Mucosa of descending colon (tissue), 3 donors: ENCODE results near the gene RYR3. TPM values are rescaled to one million over a fixed set of nuclear protein-coding genes. Genes with fewer than 3 reads are reported as not detected.

Experiments used
- ATAC-seq: fragments of 200-7000 bp; cut with Tn5 transposase; one replicate; pipeline ENCODE4 v1.9.1; 2020; ENCODE audit warnings: mild to moderate bottlenecking, moderate library complexity
- DNase-seq, 3 donors: peaks; one replicate each; pipeline ENCODE4 v3.0.0-alpha.2; 2020
- H3K36me3 ChIP-seq: fragments of 200-600 bp; one replicate; pipeline ENCODE4 v1.8.0; 2021; ENCODE audit warnings: low read depth, mild to moderate bottlenecking
- H3K4me1 ChIP-seq: fragments of 200-600 bp; one replicate; pipeline ENCODE4 v1.8.0; 2021; ENCODE audit warnings: low read depth, mild to moderate bottlenecking
- H3K4me3 ChIP-seq: fragments of 200-600 bp; one replicate; pipeline ENCODE4 v1.8.0; 2021; ENCODE audit warnings: mild to moderate bottlenecking
- H3K9me3 ChIP-seq: fragments of 200-600 bp; one replicate; pipeline ENCODE4 v1.8.0; 2021; ENCODE audit warnings: mild to moderate bottlenecking
- intact Hi-C, 2 donors: fragments of 100-400 bp; cut with DNase I in 1 of 2; cut with micrococcal nuclease in 1 of 2; formaldehyde crosslinking; loops; one replicate each; pipeline versions ENCODE4 v1.11.0 to v1.11.1; 2022; cut with DNase I, micrococcal nuclease
- total RNA-seq, 3 donors: library from RNA; stranded (reverse); fragmentation: NEBNext Ultra II Directional in 2 of 3; extraction: Animal tissue kit (Norgen Biotek cat#: 25700) in 2 of 3; gene quantifications; one replicate each; pipeline versions ENCODE4 v1.2.1 to v1.2.4, GENCODE V29; 2021 to 2023
- TF ChIP-seq, protein P1 (sequence below): fragments of 200-600 bp; IDR thresholded peaks from one replicate; pipeline ENCODE4 v1.8.0; 2022; ENCODE audit warnings: antibody characterized with exemption, mild to moderate bottlenecking
- donor health status: DM: no; HTN: no; CAD: no; lungs with moderate emphysema.
- donor health status: DM: no; HTN: no; CAD: no.
- donor health status: DM: no; HTN: yes; CAD: no.

Gene RYR3
- total RNA-seq, 3 donors from 2014 or later: 0.84 to 16.4 (median 1.1) TPM

DNA sequence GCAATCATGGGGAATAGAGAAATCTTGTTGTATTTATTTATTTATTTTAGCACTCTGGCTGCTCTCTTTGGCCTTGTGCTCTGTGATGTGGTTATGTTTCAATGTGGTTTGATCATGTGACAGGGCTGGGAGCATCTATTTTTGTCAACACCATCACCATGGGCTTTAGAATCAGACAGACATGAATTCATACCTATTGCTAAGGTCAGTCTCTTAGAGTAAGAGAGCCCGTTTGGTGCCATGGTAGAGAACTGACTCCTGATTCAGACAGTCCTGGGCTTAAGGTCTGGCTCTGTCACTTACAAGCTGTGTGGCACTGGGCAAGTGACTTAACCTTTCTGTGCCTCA lies 157.0 kb downstream of the RYR3 start:
- no peak overlapping the region for H3K4me3 ChIP-seq
- no peak for ATAC-seq
- H3K9me3 ChIP-seq: no peaks in the 10 kb centered on the region
- no peaks in the 10 kb centered on the region for H3K36me3 ChIP-seq
- no peak for DNase-seq
- H3K4me1 ChIP-seq: no peaks in the 10 kb centered on the region
- intact Hi-C loops: no loop called here
- TF ChIP-seq, protein P1, sequence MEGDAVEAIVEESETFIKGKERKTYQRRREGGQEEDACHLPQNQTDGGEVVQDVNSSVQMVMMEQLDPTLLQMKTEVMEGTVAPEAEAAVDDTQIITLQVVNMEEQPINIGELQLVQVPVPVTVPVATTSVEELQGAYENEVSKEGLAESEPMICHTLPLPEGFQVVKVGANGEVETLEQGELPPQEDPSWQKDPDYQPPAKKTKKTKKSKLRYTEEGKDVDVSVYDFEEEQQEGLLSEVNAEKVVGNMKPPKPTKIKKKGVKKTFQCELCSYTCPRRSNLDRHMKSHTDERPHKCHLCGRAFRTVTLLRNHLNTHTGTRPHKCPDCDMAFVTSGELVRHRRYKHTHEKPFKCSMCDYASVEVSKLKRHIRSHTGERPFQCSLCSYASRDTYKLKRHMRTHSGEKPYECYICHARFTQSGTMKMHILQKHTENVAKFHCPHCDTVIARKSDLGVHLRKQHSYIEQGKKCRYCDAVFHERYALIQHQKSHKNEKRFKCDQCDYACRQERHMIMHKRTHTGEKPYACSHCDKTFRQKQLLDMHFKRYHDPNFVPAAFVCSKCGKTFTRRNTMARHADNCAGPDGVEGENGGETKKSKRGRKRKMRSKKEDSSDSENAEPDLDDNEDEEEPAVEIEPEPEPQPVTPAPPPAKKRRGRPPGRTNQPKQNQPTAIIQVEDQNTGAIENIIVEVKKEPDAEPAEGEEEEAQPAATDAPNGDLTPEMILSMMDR: no peak

DNA sequence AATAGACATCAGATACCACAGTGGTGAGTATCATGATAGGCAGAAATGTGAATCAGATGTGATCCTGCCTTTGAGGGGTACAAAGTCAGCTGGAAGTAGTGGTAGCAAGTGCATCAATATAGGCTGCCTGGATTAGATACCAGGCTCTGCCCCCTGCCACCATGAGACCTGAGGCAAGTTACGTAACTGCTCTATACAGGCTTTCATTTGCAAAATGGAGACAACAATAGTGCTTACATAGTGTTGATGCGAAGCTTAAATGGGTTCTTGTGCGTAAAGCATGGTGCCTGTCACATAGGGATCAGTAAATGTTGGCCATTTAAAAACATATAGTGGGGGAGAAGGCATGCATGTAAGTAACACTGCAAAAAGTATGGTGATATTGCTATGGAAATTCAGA lies 158.0 kb downstream of the RYR3 start:
- ATAC-seq (no peak), DNase-seq (no peak)
- Histone ChIP-seq H3K36me3 (no peaks in the 10 kb centered on the region), H3K4me1 (no peaks in the 10 kb centered on the region), H3K4me3 (no peak overlapping the region), H3K9me3 (no peaks in the 10 kb centered on the region)
- intact Hi-C loops: no loop called here
- TF ChIP-seq, protein P1: no peak

DNA sequence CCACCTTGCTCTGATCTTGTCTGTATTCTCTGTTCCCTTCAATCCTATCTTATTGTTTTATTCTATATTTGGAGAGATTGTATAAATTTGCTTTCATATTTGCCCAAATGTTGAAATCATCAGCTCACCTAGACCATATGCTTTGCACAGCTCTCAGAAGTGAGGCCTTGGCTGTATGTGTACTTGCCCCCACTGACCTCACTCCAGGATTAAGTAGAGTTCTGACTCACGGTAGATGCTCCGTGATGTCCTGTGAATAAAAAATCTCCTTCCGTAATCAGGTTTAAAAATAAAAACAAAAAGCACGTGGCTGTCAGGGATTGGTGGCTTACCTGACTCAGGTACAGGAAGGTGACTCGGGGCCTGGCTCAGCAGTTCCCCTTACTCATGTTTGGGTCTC lies 162.2 kb downstream of the RYR3 start:
- Histone ChIP-seq H3K9me3 (no peaks in the 10 kb centered on the region), H3K4me1 (no peaks in the 10 kb centered on the region), H3K36me3 (no peaks in the 10 kb centered on the region), H3K4me3 (no peak overlapping the region)
- no peak for DNase-seq
- ATAC-seq: no peak
- intact Hi-C loops: no loop called here
- TF ChIP-seq, protein P1: no peak

- no peak for ATAC-seq
- TF ChIP-seq, protein P1: no peak
- no peak for DNase-seq
- Histone ChIP-seq H3K36me3 (no peaks in the 10 kb centered on the region), H3K4me1 (no peaks in the 10 kb centered on the region), H3K9me3 (no peaks in the 10 kb centered on the region), H3K4me3 (no peak overlapping the region)
- intact Hi-C loops: no loop called here
Observed at GRCh38 chr15:33473714-33474113, 162.9 kb downstream of the RYR3 start.

- H3K9me3 ChIP-seq: no peaks in the 10 kb centered on the region
- no peak for ATAC-seq
- TF ChIP-seq, protein P1: no peak
- no peaks in the 10 kb centered on the region for H3K4me1 ChIP-seq
- intact Hi-C loops: no loop called here
- H3K4me3 ChIP-seq: no peak overlapping the region
- no peak for DNase-seq
- no peaks in the 10 kb centered on the region for H3K36me3 ChIP-seq
Observed at GRCh38 chr15:33476076-33476475, 165.3 kb downstream of the RYR3 start.

- no peaks in the 10 kb centered on the region for H3K4me1 ChIP-seq
- no peaks in the 10 kb centered on the region for H3K36me3 ChIP-seq
- TF ChIP-seq, protein P1: no peak
- H3K4me3 ChIP-seq: no peak overlapping the region
- H3K9me3 ChIP-seq: peaks cover 2% of the 10 kb centered on the region
- ATAC-seq: no peak
- intact Hi-C loops: no loop called here
- no peak for DNase-seq
Observed at GRCh38 chr15:33476908-33477307, 166.1 kb downstream of the RYR3 start.
